ENCODE data around the gene KRT77. TPM values are rescaled to one million over a fixed set of nuclear protein-coding genes. Genes with fewer than 3 reads are reported as not detected.

The KRT77 gene
- total and polyA plus RNA-seq, 10 of the 15 experiments (the other 5 are each of a cell fraction or from before 2014, with no cell fraction given) = not detected

- ATAC-seq (no peak), DNase-seq (ENCODE audit: low read depth, low spot score) (no peak), FAIRE-seq (no peak)
- H4K20me1 ChIP-seq (ENCODE audit: control insufficient read depth, insufficient read depth) = no peaks in the 10 kb centered on the region
- no peak overlapping the region for H3K27ac ChIP-seq (ENCODE audit: control insufficient read depth, insufficient read depth)
- ChIA-PET RAD21 (ENCODE audit: unreplicated experiment) (no interaction called here), CTCF (no interaction called here), POLR2A (no interaction called here), SMC1A (ENCODE audit: uncharacterized antibody, unreplicated experiment) (no interaction called here)
- H3K4me1 ChIP-seq (ENCODE audit: control insufficient read depth, insufficient read depth, low read length) = no peaks in the 10 kb centered on the region
- 55% methylated on average over 5 of the region's 5 CpGs for WGBS (ENCODE audit: insufficient coverage, insufficient replicate concordance, low lambda C conversion rate, missing lambda C conversion rate)
- no peak overlapping the region for H3K4me2 ChIP-seq (ENCODE audit: control insufficient read depth, insufficient read depth)
- no TSS peak for BruUV-seq (replicated peaks)
- no peak overlapping the region for H2AFZ ChIP-seq (ENCODE audit: control insufficient read depth, low read depth, low read length)
- H3K9ac ChIP-seq (ENCODE audit: control insufficient read depth, insufficient read depth, low read length) = no peak overlapping the region
- no peaks in the 10 kb centered on the region for H3K9me3 ChIP-seq (replicated peaks; ENCODE audit: control insufficient read depth, insufficient read depth, low read length)
- H3K79me2 ChIP-seq (ENCODE audit: control insufficient read depth, insufficient read depth, low read length) = no peaks in the 10 kb centered on the region
- intact Hi-C loops (cut with micrococcal nuclease; ENCODE audit: unreplicated experiment) = no loop called here
- no peak overlapping the region for H3K4me3 ChIP-seq
- no peaks in the 10 kb centered on the region for H3K36me3 ChIP-seq (ENCODE audit: control insufficient read depth in 2 of 2, insufficient read depth in 2 of 2, low read length in 1 of 2)
- in situ Hi-C loops (cut with MboI) = no loop called here
- no peaks in the 10 kb centered on the region; a peak in 1 of 4 replicates for H3K27me3 ChIP-seq (replicated peaks in 1 of 2; ENCODE audit: control insufficient read depth in 2 of 2, insufficient read depth in 2 of 2, low read length in 1 of 2)
- no peak for TF ChIP-seq FOS (IDR thresholded peaks at IDR 0.05; ENCODE audit: borderline replicate concordance, extremely low read depth, insufficient read length)
- no peak for TF ChIP-seq REST (IDR thresholded peaks at IDR 0.05; ENCODE audit: low read depth, low read length)
- TF ChIP-seq ZSCAN29 (IDR thresholded peaks at IDR 0.05) = no peak
- no peak for TF ChIP-seq BCL11A (IDR thresholded peaks at IDR 0.05; ENCODE audit: low read depth, low read length)
- TF ChIP-seq HSF1 (IDR thresholded peaks at IDR 0.05; ENCODE audit: low read depth, low read length) = no peak
- TF ChIP-seq IRF3 (IDR thresholded peaks at IDR 0.05) = no peak
- no peak for TF ChIP-seq PRDM15 (CRISPR knock-in tag; IDR thresholded peaks at IDR 0.05)
- TF ChIP-seq EED (IDR thresholded peaks at IDR 0.05; ENCODE audit: low read depth) = no peak
- no peak for TF ChIP-seq TBL1XR1 (IDR thresholded peaks at IDR 0.05; ENCODE audit: low read depth, low read length)
- TF ChIP-seq EGR1 (IDR thresholded peaks at IDR 0.05; ENCODE audit: borderline replicate concordance in 1 of 2, low read depth in 2 of 2, low read length in 2 of 2) = no peak
- TF ChIP-seq ESRRA (IDR thresholded peaks at IDR 0.05; ENCODE audit: low read length) = no peak
- no peak for TF ChIP-seq CREM (IDR thresholded peaks at IDR 0.05; ENCODE audit: low read depth)
- TF ChIP-seq NR2C2 (IDR thresholded peaks at IDR 0.05; ENCODE audit: borderline replicate concordance, control insufficient read depth, insufficient read length, low read depth) = no peak
- TF ChIP-seq ELK1 (IDR thresholded peaks at IDR 0.05; ENCODE audit: low read depth, low read length) = no peak
Observed at GRCh38 chr12:52745554-52745953, 42.2 kb upstream of the KRT77 start.

Data from GM12878 (cell line).